Measurements from ENCODE around the gene EOMES.
A peak's percentile ranks its signal among the peaks of the same experiment; 100 is the strongest.

EOMES gene

GRCh38 chr3:27720899-27721716 lies 1.0 kb downstream of the EOMES start:
- peak; percentile 63 for DNase-seq (ENCODE audit: low spot score)

GRCh38 chr3:27719314-27720003 lies 2.7 kb downstream of the EOMES start:
- DNase-seq (ENCODE audit: low spot score), result no peak

DNA sequence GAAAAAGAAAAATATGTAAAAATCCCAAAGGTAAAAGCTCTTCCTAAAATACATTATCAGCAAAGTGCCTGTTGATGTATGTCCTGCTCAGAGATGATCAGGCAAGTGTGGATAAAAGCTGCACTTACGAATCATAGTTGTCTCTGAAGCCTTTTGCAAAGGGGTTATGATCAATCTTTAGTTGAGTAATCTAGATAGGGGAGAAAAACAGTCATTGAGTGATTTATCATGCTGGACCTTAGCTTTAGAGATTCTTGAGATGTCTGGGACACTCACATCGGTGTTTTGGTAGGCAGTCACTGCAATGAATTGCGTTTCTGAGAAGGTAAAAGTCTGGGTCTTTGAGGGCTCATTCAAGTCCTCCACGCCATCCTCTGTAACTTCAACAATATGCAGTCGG lies 3.7 kb downstream of the EOMES start:
- DNase-seq (ENCODE audit: low spot score), result no peak

DNA sequence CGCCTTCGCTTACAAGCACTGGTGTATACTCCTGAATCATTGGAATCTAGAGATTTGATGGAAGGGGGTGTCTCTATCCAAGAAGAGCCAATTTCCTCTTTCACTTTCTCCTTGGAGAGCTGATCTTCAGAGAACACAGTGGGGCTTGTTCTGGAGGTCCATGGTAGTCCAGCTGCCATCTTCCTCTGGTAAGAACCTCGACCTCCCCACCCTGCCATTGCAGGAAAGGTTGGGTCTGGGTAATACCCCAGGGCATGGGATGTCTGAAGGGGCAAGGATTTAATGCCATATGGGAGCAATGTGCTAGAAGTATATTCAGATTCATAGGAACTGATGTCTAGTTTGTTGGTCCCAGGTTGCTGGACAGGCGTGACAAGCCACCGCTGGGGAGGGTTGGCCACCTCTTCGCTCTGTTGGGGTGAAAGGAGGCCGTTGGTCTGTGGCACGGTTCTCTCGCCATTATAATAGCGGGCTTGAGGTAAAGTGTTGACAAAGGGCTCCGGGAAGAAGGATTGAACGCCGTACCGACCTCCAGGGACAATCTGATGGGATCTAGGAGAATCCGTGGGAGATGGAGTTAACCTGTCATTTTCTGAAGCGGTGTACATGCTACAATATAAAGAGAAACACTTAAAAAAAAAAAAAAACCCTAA lies 4.8 kb downstream of the EOMES start:
- no peak for DNase-seq (ENCODE audit: low spot score)

DNA sequence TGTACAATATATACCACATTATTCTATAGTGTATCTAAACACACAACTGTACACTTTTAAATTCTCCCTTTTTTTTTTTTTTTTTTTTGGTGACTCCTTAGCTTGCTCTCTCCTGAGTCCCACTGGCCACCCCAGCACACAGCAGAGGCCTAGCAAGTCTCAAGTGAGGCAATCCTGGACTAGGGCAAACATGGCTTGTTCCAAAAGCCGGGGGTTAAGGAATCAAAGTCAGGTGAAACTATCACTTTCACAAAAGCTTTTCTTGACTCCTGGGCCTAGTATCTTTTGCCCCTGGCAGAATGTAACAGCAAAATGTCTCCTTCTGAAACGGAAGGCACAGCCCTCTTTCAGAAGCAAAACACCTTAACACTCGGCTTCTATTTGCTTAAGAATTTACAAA lies 5.8 kb downstream of the EOMES start:
- DNase-seq (ENCODE audit: low spot score), result no peak

DNA sequence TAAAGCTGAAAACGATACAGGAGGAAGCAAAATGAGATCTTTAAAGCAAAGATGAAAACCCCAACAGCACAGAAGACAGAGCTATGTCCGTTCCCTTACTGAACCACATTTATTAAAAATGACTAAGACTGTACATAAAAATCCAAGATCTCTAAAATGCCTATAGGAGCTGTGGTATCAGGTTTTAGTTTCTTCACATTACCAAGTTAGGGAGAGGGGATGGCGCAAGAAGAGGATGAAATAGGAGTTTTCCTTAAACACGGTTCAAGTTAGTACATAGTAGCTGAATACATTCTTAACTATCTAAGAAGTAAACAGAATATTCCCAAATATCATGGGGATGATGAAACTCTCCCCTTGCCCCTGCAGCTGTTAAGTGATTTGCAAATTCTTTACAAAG lies 6.3 kb downstream of the EOMES start:
- no peak for DNase-seq (ENCODE audit: low spot score)

GRCh38 chr3:27715454-27715806 lies 6.7 kb downstream of the EOMES start:
- DNase-seq (ENCODE audit: low spot score), result no peak

- DNase-seq (ENCODE audit: low spot score), result peak; percentile 82
Measured at GRCh38 chr3:27714692-27715453, 7.2 kb downstream of the EOMES start.

GRCh38 chr3:27714146-27714526 lies 8.0 kb downstream of the EOMES start:
- no peak for DNase-seq (ENCODE audit: low spot score)

GRCh38 chr3:27713435-27714145 lies 8.5 kb downstream of the EOMES start:
- DNase-seq (ENCODE audit: low spot score), result no peak

DNA sequence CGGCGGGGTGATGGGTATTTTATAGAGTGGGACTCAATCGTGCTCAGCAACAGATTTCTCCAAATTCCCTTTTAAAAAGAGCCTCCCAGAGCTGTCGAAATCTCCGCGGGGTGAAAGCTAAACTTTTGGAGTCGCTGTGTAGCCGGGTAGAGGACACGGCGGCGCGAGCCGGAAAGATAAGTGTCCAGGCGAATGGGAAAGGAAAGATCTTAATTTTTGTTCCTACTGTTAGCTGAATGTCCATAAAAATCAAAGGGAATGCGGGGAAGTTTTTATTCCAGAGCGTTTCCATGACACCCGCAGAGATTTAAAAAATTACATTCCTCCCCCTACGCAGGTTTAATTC lies 9.1 kb downstream of the EOMES start:
- DNase-seq (ENCODE audit: low spot score), result no peak

DNA sequence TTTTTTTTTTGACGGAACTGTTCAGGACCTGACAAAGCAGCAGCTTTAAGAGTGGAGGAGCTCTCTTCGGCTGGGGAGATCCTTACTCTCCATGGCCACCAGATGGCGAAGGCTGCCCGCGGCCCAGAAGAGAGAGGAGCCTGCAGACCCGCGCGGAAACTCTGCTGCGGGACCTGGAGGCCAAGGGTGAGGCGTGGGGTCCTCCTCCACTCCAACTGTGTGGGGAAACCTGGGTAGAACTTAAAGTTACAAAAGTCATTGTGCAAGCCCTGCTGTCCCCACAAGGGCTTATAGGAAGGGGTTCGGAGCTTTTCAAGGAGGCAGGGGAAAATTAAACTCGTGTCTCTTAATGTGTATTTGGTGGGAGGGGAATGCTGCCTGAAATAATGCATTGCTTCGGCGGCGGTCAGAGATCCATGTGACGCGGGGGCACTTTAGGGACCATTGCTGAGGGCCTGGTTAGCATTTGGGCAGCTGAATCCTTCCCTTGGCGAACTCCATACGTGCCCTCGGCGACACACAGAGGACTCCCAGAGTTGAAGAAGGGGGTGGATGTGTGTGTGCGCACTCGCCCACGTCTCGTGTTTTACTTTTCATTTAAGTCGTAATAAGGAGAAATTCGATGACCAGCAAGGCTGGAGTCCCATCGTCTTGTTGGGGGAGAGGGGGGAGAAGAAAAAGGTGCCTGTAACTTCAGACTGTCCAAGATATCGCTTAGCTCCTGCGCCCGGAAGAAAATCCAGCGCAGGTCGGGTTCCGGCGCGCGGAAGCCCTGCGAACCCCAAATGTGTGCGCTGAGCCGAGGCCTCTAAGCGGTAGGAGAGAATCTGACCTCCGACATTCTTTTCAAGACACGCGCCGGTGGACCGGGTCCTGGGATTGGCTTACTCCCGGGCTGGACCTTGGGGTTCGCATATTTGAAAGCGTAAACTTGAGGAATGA lies 9.7 kb downstream of the EOMES start:
- peak; percentile 85 for DNase-seq (ENCODE audit: low spot score)

DNA sequence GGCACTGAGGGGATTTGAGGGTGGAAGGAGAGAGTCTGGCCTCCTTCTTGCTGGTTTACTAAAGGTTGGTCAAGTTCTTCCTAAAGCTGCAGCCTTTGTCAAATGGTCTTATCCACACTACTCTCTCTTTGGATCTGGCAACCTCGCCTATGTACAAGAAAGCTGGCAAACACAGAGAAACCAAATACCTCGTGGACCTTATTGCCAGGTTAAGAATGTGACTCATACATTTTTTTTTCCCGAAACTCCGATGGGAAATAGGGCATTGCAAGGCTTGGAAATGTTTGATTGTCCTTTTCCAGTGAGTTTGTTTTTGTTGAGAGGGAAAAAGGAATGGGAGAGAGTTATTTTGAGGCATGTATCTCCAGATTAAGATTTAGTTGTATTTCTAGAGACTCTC lies 13.9 kb downstream of the EOMES start:
- no peak for DNase-seq (ENCODE audit: low spot score)

DNA sequence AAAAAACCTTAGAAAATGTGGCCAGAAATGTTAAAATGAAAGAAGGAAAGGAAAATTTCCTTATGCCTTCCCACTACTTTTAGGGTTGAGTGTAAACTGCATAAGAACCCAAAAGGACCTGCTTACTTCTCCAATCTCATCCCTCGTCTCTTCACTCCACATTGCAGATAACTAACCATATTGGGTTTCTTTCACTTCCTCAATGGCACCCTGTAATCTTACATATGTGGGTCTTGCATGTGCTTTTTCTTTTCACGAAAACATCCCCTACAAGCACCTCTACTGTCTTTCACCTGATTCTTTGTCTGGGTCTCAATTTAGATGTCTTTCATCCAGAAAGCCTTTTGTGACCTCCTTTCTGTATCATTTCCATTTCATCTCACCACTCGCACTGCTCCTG lies 23.1 kb downstream of the EOMES start:
- no peak for DNase-seq (ENCODE audit: low spot score)

DNA sequence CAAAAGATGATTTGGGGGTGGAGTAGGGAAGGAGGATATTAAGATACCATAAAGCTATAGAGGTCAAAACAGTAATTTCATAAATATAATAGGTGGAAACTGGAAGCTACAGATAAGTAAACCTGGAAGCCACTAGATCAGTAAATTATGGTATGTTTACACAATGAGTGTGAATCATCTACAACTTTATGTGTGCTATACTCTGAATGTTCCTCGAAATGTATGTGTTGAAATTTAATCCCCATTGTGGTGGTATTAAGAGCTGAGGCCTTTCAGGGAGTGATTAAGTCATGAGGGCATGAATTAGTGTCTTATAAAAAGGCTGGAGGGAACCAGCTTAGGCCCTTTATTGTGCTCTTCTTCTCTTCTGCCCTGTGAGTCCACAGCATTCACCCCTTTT lies 25.2 kb downstream of the EOMES start:
- no peak for DNase-seq (ENCODE audit: low spot score)

DNA sequence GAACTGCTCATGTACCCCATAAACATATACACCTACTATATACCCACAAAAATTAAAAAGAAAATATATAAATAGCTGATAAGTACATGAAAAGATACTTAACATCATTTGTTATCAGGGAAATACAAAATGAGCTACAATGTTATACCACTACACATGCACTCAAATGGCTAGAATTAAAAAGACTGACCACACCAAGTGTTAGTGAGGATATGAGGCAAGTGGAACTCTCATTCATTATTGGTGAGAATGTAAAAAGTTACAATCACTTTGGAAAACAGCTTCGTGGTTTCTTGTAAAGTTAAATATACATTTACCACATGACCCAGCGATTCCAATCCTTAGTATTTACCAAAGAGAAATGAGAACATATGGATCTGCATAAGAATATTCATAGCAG lies 26.5 kb downstream of the EOMES start:
- DNase-seq (ENCODE audit: low spot score), result no peak

GRCh38 chr3:27688053-27688452 lies 34.1 kb downstream of the EOMES start:
- DNase-seq (ENCODE audit: low spot score), result no peak

GRCh38 chr3:27686642-27687041 lies 35.5 kb downstream of the EOMES start:
- no peak for DNase-seq (ENCODE audit: low spot score)

DNA sequence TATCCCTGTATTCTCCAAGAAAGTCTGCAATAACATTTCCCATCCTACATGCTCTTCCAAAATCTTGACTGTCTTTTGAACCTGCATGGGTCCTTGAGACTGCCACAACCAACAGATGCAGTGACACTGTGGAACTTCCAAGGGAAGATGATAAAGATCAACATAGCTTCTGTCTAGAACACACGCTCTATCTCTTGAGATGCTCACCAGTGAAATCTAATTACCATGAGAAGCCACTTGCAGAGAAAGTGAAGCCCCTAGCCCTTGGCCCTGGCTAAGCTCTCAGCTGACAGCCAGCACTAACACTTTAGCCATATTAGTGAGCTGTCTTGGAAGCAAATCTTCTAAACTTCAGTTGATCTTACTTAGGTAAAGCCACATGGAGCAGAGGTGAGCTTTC lies 36.6 kb downstream of the EOMES start:
- DNase-seq (ENCODE audit: low spot score), result no peak

GRCh38 chr3:27684302-27684701 lies 37.8 kb downstream of the EOMES start:
- no peak for DNase-seq (ENCODE audit: low spot score)

DNA sequence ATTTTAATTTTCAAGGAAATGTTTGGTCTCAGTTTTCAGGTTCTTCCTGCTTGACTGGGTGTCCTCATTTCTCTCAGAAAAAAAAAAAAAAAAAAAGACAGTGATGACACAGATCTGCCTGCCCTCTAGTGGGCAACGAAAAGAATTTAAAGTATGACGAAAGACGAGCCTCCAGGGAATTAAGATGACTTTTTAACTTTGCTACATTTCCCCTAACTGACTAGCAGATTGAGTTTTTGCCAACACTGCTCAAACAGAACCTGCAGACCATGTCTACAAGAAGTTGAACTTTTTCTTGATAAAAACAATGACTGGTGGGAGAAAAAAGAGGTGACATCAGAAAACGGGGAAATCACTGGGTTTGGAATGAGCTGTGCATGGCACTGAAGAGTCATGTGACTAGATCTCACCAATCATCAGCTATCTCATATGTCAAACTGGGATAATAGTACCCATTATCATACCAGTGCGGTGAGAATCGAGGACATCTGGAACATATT lies 40.8 kb downstream of the EOMES start:
- no peak for DNase-seq (ENCODE audit: low spot score)
